Motor neuron (in vitro differentiated cells): ENCODE data around the gene FBXL13. TPM values are rescaled to one million over a fixed set of nuclear protein-coding genes. Genes with fewer than 3 reads are reported as not detected.

Experiments used
- ATAC-seq, 8 experiments: fragments of 200-7000 bp; cut with Tn5 transposase; replicated peaks in 6 of 8; 2 replicates each; pipeline ENCODE4 v1.8.0; 2021; ENCODE audit warnings: mild to moderate bottlenecking in 8 of 8, moderate library complexity in 8 of 8
- H3K27ac ChIP-seq, 2 donors: fragments of 250-450 bp; sonication (Bioruptor Pico); 2 replicates each; pipeline ENCODE4 v1.9.0; 2021; ENCODE audit warnings: antibody characterized with exemption in 2 of 2, mild to moderate bottlenecking in 2 of 2, moderate library complexity in 1 of 2
- H3K4me1 ChIP-seq, 2 donors: fragments of 250-450 bp; sonication (Bioruptor Pico); replicated peaks in 1 of 2; 2 replicates each; pipeline ENCODE4 v1.6.1; 2021; ENCODE audit warnings: antibody characterized with exemption in 2 of 2, mild to moderate bottlenecking in 2 of 2, moderate library complexity in 1 of 2
- H3K4me3 ChIP-seq, 5 donors: fragments of 250-450 bp; sonication (Bioruptor Pico); 2 replicates each; pipeline ENCODE4 v1.9.0; 2021; ENCODE audit warnings: antibody characterized with exemption in 5 of 5, mild to moderate bottlenecking in 5 of 5, moderate library complexity in 4 of 5
- WGBS, 10 experiments: fragments of 450-650 bp; shearing (Covaris generic); methylation state at CpG; one replicate each; pipeline ENCODE4 v1.0.0; 2022; 5-methylcytosine and 5-hydroxymethylcytosine counted together
- in situ Hi-C, 9 experiments: fragments of 400-800 bp; cut with MboI; loops; one replicate each; pipeline ENCODE4 v1.15.0; 2021; ENCODE audit warnings: low sequenced_read_pairs in 9 of 9, low pct_unique_long_range_greater_than_20kb in 2 of 9; ENCODE audit not compliant: unreplicated experiment in 9 of 9
- total RNA-seq, 8 experiments: library from RNA; unstranded; fragments of 300-600 nt; gene quantifications; 2 replicates each; pipeline versions ENCODE4 v1.2.3 to v1.2.4, GENCODE V29; 2022

FBXL13 gene
- total RNA-seq, 8 experiments from 2014 or later, result 1.2 to 10.1 (median 3.1) TPM

- no peak overlapping the region for H3K4me3 ChIP-seq
- no peak for ATAC-seq
- peaks cover 0 to 3% of the 10 kb centered on the region in 2 donors for H3K4me1 ChIP-seq
- no peak overlapping the region for H3K27ac ChIP-seq
- in situ Hi-C loops, result no loop called here
- 25 to 100% (median 100%) methylated on average over 1 to 3 of the region's 3 CpGs; no CpG with 5 or more reads in 1 of the 10 experiments for WGBS, 10 experiments
These were observed 207.9 kb downstream of the FBXL13 start for GRCh38 chr7:102866535-102867215.

GRCh38 chr7:102864958-102865357 is 209.6 kb downstream of the FBXL13 start:
- WGBS, 10 experiments, result 73 to 100% (median 84%) methylated on average over 1 to 2 of the region's 2 CpGs
- ATAC-seq, result no peak
- in situ Hi-C loops, result no loop called here

GRCh38 chr7:102860351-102860811 is 214.2 kb downstream of the FBXL13 start:
- 0 to 100% (median 22%) methylated on average over 1 to 3 of the region's 3 CpGs; no CpG with 5 or more reads in 1 of the 10 experiments for WGBS, 10 experiments
- Histone ChIP-seq H3K4me1 (peaks cover 0 to 13% of the 10 kb centered on the region in 2 donors), H3K4me3 (no peak overlapping the region), H3K27ac (no peak overlapping the region)
- ATAC-seq, result peak; percentile 32 to 96 (median 92)
- in situ Hi-C loops, result no loop called here

More at GRCh38 chr7:102864958-102865357, 209.6 kb downstream of the FBXL13 start:
- Histone ChIP-seq H3K4me1 (peaks cover 0 to 3% of the 10 kb centered on the region in 2 donors), H3K27ac (no peak overlapping the region), H3K4me3 (no peak overlapping the region)

- 67 to 100% (median 80%) methylated on average over 1 to 3 of the region's 3 CpGs; no CpG with 5 or more reads in 1 of the 10 experiments for WGBS, 10 experiments
- Histone ChIP-seq H3K4me3 (no peak overlapping the region), H3K4me1 (peaks cover 0 to 13% of the 10 kb centered on the region in 2 donors), H3K27ac (no peak overlapping the region)
- no peak for ATAC-seq
- in situ Hi-C loops, result no loop called here
These were observed 214.8 kb downstream of the FBXL13 start for GRCh38 chr7:102859799-102860125.

GRCh38 chr7:102859084-102859798 is 215.4 kb downstream of the FBXL13 start:
- 20 to 100% (median 68%) methylated on average over 1 to 4 of the region's 4 CpGs for WGBS, 10 experiments
- H3K27ac ChIP-seq, result peak overlapping the region in 1 of 2 donors; percentile 53
- H3K4me1 ChIP-seq, result peaks cover 0 to 13% of the 10 kb centered on the region in 2 donors
- H3K4me3 ChIP-seq, result no peak overlapping the region
- peak in 1 of 8 experiments; percentile 45 for ATAC-seq
- in situ Hi-C loops, result no loop called here

GRCh38 chr7:102856036-102856435 is 218.6 kb downstream of the FBXL13 start:
- peaks cover 0 to 11% of the 10 kb centered on the region in 2 donors for H3K4me1 ChIP-seq
- in situ Hi-C loops, result no loop called here
- no peak for ATAC-seq
- no peak overlapping the region for H3K27ac ChIP-seq
- no peak overlapping the region for H3K4me3 ChIP-seq

- WGBS, 10 experiments, result 21 to 88% (median 77%) methylated on average over 1 to 3 of the region's 3 CpGs
These were observed 225.1 kb downstream of the FBXL13 start for GRCh38 chr7:102849538-102849937.

GRCh38 chr7:102849079-102849478 is 225.5 kb downstream of the FBXL13 start:
- in situ Hi-C loops, result no loop called here
- no peak overlapping the region for H3K27ac ChIP-seq
- no peak overlapping the region for H3K4me3 ChIP-seq
- H3K4me1 ChIP-seq, result no peaks in the 10 kb centered on the region
- no peak for ATAC-seq
- 11 to 93% (median 70%) methylated on average over 1 to 5 of the region's 5 CpGs for WGBS, 10 experiments

More at GRCh38 chr7:102849538-102849937, 225.1 kb downstream of the FBXL13 start:
- H3K4me1 ChIP-seq, result no peaks in the 10 kb centered on the region
- no peak overlapping the region for H3K4me3 ChIP-seq
- no peak overlapping the region for H3K27ac ChIP-seq
- no peak for ATAC-seq
- in situ Hi-C loops, result no loop called here

- ATAC-seq, result no peak
- H3K4me3 ChIP-seq, result no peak overlapping the region
- no peaks in the 10 kb centered on the region for H3K4me1 ChIP-seq
- no peak overlapping the region for H3K27ac ChIP-seq
- in situ Hi-C loops, result no loop called here
- WGBS, 10 experiments, result 60 to 100% (median 91%) methylated on average over 1 to 2 of the region's 2 CpGs; no CpG with 5 or more reads in 4 of the 10 experiments
These were observed 229.2 kb downstream of the FBXL13 start for GRCh38 chr7:102845346-102845745.

GRCh38 chr7:102843850-102844249 is 230.7 kb downstream of the FBXL13 start:
- no peak overlapping the region for H3K27ac ChIP-seq
- 63 to 100% (median 90%) methylated on average over 1 to 3 of the region's 3 CpGs; no CpG with 5 or more reads in 1 of the 10 experiments for WGBS, 10 experiments
- no peak for ATAC-seq
- in situ Hi-C loops, result no loop called here
- no peak overlapping the region for H3K4me3 ChIP-seq
- no peaks in the 10 kb centered on the region for H3K4me1 ChIP-seq

GRCh38 chr7:102842284-102842683 is 232.3 kb downstream of the FBXL13 start:
- in situ Hi-C loops, result no loop called here
- no peak for ATAC-seq
- Histone ChIP-seq H3K27ac (no peak overlapping the region), H3K4me1 (no peaks in the 10 kb centered on the region), H3K4me3 (no peak overlapping the region)

GRCh38 chr7:102841290-102841689 is 233.3 kb downstream of the FBXL13 start:
- Histone ChIP-seq H3K27ac (no peak overlapping the region), H3K4me1 (no peaks in the 10 kb centered on the region), H3K4me3 (no peak overlapping the region)
- in situ Hi-C loops, result no loop called here
- WGBS, 10 experiments, result 14 to 83% (median 47%) methylated on average over 1 to 2 of the region's 2 CpGs; no CpG with 5 or more reads in 2 of the 10 experiments
- ATAC-seq, result peak in 1 of 8 experiments; percentile 49

- Histone ChIP-seq H3K27ac (no peak overlapping the region), H3K4me3 (no peak overlapping the region), H3K4me1 (no peaks in the 10 kb centered on the region)
- in situ Hi-C loops, result no loop called here
- WGBS, 10 experiments, result 67 to 100% (median 100%) methylated on average over 1 to 3 of the region's 3 CpGs; no CpG with 5 or more reads in 1 of the 10 experiments
- no peak for ATAC-seq
These were observed 234.2 kb downstream of the FBXL13 start for GRCh38 chr7:102840404-102840803.
